ENCODE data around the gene TMEM184B. TPM values are rescaled to one million over a fixed set of nuclear protein-coding genes. Genes with fewer than 3 reads are reported as not detected.
A peak's percentile ranks its signal among the peaks of the same experiment; 100 is the strongest.

Gene TMEM184B
- total and polyA plus RNA-seq, 10 donors: 5.0 to 105 (median 45.1) TPM

DNA sequence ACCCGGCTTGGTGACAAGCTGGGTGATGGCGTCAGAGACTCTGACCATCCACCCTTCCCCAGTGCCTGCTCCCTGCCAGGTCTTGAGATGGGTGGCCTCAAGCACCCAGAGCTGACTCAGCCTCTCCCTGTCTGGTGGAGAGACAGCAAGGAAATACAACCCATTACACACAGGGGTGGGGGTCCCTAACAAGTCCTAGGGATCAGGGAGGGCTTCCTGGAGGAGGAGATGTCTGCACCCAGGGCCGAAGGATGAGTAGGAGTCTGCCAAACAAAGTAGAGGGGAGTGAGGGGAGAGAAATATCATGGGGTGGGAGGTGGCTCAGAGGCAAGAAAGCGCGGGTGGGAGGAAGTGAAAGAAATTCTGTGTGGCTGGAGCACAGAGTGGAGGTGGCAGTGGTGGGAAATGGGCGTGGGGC lies 64.2 kb downstream of the TMEM184B start:
- DNase-seq: no peak
- Histone ChIP-seq H3K27ac (no peak overlapping the region), H3K4me3 (no peak overlapping the region), H3K4me1 (peaks cover 8 to 42% (median 27%) of the 10 kb centered on the region in 6 donors), H3K36me3 (no peaks in the 10 kb centered on the region), H3K27me3 (replicated peaks in 1 of 7) (no peaks in the 10 kb centered on the region), H3K9me3 (no peaks in the 10 kb centered on the region)
- WGBS, 5 donors: 54 to 71% (median 58%) methylated on average over 5 to 6 of the region's 6 CpGs
- intact Hi-C loops (cut with DNase I; ENCODE audit: low total_unique reads): no loop called here
- TF ChIP-seq POLR2AphosphoS5 (IDR thresholded peaks at IDR 0.05) (no peak), POLR2A (IDR thresholded peaks at IDR 0.05) (no peak)
- TF ChIP-seq, protein P1, sequence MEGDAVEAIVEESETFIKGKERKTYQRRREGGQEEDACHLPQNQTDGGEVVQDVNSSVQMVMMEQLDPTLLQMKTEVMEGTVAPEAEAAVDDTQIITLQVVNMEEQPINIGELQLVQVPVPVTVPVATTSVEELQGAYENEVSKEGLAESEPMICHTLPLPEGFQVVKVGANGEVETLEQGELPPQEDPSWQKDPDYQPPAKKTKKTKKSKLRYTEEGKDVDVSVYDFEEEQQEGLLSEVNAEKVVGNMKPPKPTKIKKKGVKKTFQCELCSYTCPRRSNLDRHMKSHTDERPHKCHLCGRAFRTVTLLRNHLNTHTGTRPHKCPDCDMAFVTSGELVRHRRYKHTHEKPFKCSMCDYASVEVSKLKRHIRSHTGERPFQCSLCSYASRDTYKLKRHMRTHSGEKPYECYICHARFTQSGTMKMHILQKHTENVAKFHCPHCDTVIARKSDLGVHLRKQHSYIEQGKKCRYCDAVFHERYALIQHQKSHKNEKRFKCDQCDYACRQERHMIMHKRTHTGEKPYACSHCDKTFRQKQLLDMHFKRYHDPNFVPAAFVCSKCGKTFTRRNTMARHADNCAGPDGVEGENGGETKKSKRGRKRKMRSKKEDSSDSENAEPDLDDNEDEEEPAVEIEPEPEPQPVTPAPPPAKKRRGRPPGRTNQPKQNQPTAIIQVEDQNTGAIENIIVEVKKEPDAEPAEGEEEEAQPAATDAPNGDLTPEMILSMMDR (IDR thresholded peaks at IDR 0.05 in 8 of 11, conservative IDR thresholded peaks at IDR 0.05 in 3 of 11): no peak

DNA sequence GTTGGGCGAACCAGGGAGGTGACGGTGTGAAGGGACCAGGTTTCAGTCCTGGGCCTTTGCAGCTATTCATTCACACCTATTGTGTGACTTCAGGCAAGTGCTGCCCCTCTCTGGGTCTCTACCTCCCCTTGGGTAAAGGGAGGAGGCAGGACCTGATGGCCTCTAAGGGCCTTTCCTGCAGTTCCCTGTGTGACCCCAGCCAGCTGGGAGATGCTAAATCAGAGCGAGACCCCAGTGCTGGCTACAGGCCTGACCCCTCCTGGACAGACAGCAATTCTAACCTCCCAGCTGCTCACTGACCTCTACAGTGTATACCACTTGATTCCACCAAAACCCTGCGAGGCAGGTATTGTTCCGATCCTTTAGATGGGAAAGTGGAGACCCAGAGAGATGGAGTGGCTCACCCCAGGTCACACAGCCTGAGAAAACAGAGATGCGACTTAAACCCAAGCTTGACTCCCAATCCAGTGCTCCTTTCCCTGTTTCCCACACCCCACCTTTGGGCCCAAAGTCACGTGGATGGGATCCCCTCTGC lies 64.8 kb downstream of the TMEM184B start:
- WGBS, 5 donors: 85 to 98% (median 95%) methylated on average over 5 to 7 of the region's 7 CpGs
- no peak for DNase-seq
- Histone ChIP-seq H3K27me3 (replicated peaks in 1 of 7) (no peaks in the 10 kb centered on the region), H3K4me3 (no peak overlapping the region), H3K4me1 (peaks cover 8 to 42% (median 29%) of the 10 kb centered on the region in 6 donors), H3K27ac (no peak overlapping the region), H3K36me3 (no peaks in the 10 kb centered on the region), H3K9me3 (no peaks in the 10 kb centered on the region)
- intact Hi-C loops (cut with DNase I; ENCODE audit: low total_unique reads): no loop called here
- TF ChIP-seq POLR2A (IDR thresholded peaks at IDR 0.05) (no peak), POLR2AphosphoS5 (IDR thresholded peaks at IDR 0.05) (no peak)
- TF ChIP-seq, protein P1 (IDR thresholded peaks at IDR 0.05 in 8 of 11, conservative IDR thresholded peaks at IDR 0.05 in 3 of 11): no peak

DNA sequence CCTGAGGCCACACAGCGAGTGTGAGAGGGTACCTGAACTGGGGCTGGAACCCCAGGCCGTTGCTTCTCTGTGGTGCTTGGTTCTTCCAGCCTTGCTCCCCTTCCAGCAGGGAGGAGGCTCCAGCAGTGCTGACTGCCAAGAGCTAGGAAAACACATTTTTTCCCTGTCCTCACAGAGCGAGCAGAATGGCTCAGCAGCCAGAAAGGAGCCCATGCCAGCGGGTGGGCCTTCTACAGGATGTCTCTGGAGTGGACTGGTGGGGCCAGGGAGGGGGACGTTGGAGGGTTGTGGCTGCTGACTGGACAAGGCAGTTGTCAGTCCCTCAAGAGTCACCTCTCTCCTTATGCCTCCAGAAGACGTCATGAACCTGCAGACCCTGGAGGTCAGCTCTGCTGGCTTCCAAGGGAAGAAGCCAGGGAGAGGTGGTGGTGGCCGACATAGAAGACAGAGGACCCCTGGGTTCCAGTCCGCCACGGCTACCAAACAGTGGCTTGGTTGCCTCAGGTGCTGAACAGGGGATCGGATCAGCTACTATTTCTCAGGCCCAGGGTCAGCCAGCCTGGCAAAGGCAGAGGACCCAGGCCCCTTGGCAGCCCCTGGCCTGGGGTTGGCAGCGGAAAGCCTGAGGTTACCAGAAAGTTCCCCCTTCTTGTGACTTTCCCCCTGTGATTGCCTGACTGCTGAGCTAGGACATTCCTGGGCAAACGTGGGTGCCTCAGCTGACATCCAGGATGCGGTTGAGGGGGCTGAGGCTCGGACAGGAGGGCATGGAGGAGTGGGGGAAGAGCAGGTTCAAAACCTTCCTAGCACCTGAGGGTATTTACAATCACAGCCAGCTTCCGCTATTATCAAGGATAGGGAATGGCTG lies 67.3 kb downstream of the TMEM184B start:
- WGBS, 5 donors: 74 to 85% (median 80%) methylated on average over 14 to 15 of the region's 15 CpGs
- Histone ChIP-seq H3K9me3 (no peaks in the 10 kb centered on the region), H3K27ac (peak overlapping the region in 4 of 8 donors; percentile 12 to 96 (median 56)), H3K4me1 (peaks cover 8 to 54% (median 36%) of the 10 kb centered on the region in 6 donors), H3K27me3 (replicated peaks in 1 of 7) (no peaks in the 10 kb centered on the region), H3K4me3 (no peak overlapping the region), H3K36me3 (no peaks in the 10 kb centered on the region)
- no peak for DNase-seq
- TF ChIP-seq, protein P1 (IDR thresholded peaks at IDR 0.05 in 8 of 11, conservative IDR thresholded peaks at IDR 0.05 in 3 of 11): no peak
- TF ChIP-seq POLR2A (IDR thresholded peaks at IDR 0.05): no peak
- TF ChIP-seq POLR2AphosphoS5 (IDR thresholded peaks at IDR 0.05): no peak
- intact Hi-C loops (cut with DNase I; ENCODE audit: low total_unique reads): no loop called here

DNA sequence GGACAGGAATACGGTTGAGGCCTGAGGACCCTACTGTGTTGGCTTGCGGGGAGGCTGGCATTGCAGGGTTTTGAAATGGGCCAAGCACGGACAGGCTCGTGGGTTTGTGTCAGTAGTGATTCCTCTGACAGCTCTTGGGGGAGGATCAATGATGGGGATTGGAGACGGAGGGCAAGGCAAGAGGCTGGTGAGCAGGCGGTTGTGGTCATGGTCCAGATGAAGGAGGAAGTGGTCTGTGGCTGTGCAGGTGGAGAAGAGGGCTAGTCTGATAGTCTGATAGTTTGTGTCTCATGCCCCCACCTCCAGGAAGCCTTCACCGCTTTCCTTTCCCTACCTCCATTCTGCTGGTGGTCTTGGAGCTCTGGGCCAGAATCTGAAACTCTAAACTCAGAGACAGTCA lies 68.0 kb downstream of the TMEM184B start:
- Histone ChIP-seq H3K36me3 (no peaks in the 10 kb centered on the region), H3K27ac (peak overlapping the region in 4 of 8 donors; percentile 12 to 96 (median 56)), H3K9me3 (no peaks in the 10 kb centered on the region), H3K27me3 (replicated peaks in 1 of 7) (no peaks in the 10 kb centered on the region), H3K4me3 (no peak overlapping the region), H3K4me1 (peaks cover 8 to 61% (median 36%) of the 10 kb centered on the region in 6 donors)
- no peak for DNase-seq
- intact Hi-C loops (cut with DNase I; ENCODE audit: low total_unique reads): no loop called here
- 44 to 71% (median 46%) methylated on average over 7 of the region's 7 CpGs for WGBS, 5 donors
- no peak for TF ChIP-seq POLR2A (IDR thresholded peaks at IDR 0.05)
- TF ChIP-seq POLR2AphosphoS5 (IDR thresholded peaks at IDR 0.05): no peak
- TF ChIP-seq, protein P1 (IDR thresholded peaks at IDR 0.05 in 8 of 11, conservative IDR thresholded peaks at IDR 0.05 in 3 of 11): no peak

All from spleen (tissue), 11 donors.